Tibial nerve (tissue), 4 donors: Measurements from ENCODE around the gene SLC25A39.

Source experiments
- CTCF ChIP-seq, 5 experiments: fragments of 200-600 bp in 3 of 5; fragments of 450-650 bp in 2 of 5; sonication (generic) in 3 of 5; IDR thresholded peaks; one replicate each; pipeline ENCODE4 v1.5.1; 2016 to 2019; ENCODE audit warnings: antibody characterized with exemption in 5 of 5, mild to moderate bottlenecking in 3 of 5, moderate library complexity in 2 of 5
- EP300 ChIP-seq, 2 donors: sonication (generic); formaldehyde crosslinking; IDR thresholded peaks; one replicate each; pipeline ENCODE4 v1.6.1; 2017; ENCODE audit warnings: antibody characterized with exemption in 2 of 2, mild to moderate bottlenecking in 1 of 2
- POLR2A ChIP-seq, 2 donors: fragments of 450-650 bp; IDR thresholded peaks; one replicate each; pipeline ENCODE4 v1.6.1; 2017; ENCODE audit warnings: antibody characterized with exemption in 2 of 2, mild to moderate bottlenecking in 2 of 2, moderate library complexity in 2 of 2

- TF ChIP-seq CTCF (IDR thresholded peaks at IDR 0.05) (no peak), POLR2A (IDR thresholded peaks at IDR 0.05) (no peak), EP300 (IDR thresholded peaks at IDR 0.05) (no peak)
These were observed 40.6 kb downstream of the SLC25A39 start for GRCh38 chr17:44284024-44284400.
